GM19372 (cell line): Measurements from ENCODE around the gene OR6Q1.
"Not testable (repeated sequence)": the region's sequence is repeated elsewhere in the genome, so short reads cannot be mapped to it uniquely, and the experiment has no call there.

Experiments
- ATAC-seq: cut with Tn5 transposase; IDR thresholded peaks from one replicate; pipeline ENCODE4 v1.9.1; 2021; ENCODE audit warnings: mild to moderate bottlenecking, low read depth, moderate library complexity; ENCODE audit not compliant: unreplicated experiment

OR6Q1 gene

GRCh38 chr11:58030653-58031052, at the start of gene OR6Q1:
Gene OR6Q1 (plus strand): TSS chr11:58030953. CDS start chr11:58030953, 0 bp downstream.
- no peak for ATAC-seq

- no peak for ATAC-seq
These were observed 49.2 kb upstream of the OR6Q1 start for GRCh38 chr11:57981536-57981935.

- no peak for ATAC-seq
These were observed 48.0 kb upstream of the OR6Q1 start for GRCh38 chr11:57982776-57983175.

- ATAC-seq: no peak
These were observed 47.6 kb upstream of the OR6Q1 start for GRCh38 chr11:57983191-57983590.

DNA sequence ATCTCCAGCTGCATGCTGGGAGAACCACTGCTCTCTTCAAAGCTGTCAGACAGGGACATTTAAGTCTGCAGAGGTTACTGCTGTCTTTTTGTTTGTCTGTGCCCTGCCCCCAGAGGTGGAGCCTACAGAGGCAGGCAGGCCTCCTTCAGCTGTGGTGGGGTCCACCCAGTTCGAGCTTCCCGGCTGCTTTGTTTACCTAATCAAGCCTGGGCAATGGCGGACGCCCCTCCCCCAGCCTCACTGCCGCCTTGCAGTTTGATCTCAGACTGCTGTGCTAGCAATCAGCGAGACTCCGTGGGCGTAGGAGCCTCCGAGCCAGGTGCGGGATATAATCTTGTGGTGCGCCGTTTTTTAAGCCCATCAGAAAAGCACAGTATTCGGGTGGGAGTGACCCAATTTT, 31.2 kb upstream of the OR6Q1 start:
- ATAC-seq: not testable (repeated sequence)

DNA sequence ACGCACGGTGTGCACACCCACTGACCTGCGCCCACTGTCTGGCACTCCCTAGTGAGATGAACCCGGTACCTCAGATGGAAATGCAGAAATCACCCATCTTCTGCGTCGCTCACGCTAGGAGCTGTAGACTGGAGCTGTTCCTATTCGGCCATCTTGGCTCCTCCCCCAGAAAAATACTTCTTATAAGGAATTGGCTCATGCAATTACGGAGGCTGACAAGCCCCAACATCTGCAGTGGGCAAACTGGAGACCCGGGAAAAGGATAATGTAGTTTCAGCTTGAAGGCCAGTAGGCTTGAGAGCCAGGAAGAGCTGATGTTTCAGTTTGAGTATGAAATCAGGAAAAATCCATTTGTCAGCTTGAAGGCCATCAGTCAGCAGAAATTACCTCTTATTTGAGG, 30.7 kb upstream of the OR6Q1 start:
- not testable (repeated sequence) for ATAC-seq

- ATAC-seq: no peak
These were observed 30.1 kb upstream of the OR6Q1 start for GRCh38 chr11:58000699-58001098.

DNA sequence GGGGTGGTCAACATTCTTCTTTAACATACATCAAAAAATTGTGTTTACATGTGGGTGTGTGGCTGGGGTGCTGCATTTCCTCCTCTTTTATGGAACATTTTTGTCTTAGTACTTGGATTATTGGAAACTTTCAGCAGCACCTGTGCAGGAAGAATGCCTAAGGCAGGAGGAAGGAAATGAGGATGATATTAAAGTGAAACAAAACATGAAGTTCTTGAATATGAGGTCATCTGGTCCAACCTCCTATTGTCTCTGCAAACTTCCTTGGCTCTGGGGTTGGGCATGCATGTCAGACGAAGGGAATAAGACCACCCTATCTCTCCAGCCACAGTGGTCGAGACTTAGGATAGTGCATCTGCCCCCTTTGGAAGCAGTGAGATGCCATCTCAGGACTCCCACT, 27.7 kb upstream of the OR6Q1 start:
- ATAC-seq: no peak

DNA sequence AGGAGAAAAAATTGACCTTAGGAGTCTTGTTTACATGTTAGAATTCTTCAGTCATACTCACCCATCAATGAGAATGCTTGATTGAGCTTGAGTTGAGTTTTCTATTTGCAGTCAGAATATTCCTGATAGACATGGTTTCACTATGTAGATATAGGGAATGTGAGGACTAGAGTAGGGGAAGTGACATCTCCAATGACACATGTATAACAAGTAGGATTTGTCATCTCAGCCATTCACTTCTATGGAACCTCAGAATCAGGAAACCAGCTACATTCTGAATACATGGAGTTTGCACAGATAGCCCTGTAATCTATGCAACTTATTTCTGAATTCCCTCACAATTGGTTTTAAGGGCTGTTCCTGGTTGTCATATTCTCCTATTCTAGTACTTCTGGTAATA, 27.2 kb upstream of the OR6Q1 start:
- ATAC-seq: no peak

DNA sequence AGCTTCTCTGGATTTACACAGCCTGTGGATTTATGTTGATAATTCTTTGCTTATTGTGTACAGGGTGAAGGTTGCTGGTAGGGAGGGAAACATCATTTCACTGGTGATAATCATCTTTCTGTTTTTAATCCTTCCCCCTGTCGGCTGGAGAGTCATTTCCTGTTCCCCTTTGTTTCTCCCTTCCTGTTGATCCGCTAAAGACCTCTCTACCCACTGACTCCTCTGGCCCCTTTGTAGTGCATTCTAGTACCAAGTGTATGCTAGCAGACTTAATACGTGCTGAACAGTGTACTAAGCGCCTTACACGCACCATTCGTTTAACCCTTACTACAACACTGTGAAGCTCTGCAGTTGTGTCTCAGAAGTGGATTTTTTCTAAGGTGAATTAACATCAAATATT, 26.1 kb upstream of the OR6Q1 start:
- no peak for ATAC-seq

- no peak for ATAC-seq
These were observed 23.8 kb upstream of the OR6Q1 start for GRCh38 chr11:58006940-58007339.

GRCh38 chr11:58011771-58012170, 19.0 kb upstream of the OR6Q1 start:
- ATAC-seq: no peak

- no peak for ATAC-seq
These were observed 7.3 kb upstream of the OR6Q1 start, which contains the start of gene OR9Q1 for GRCh38 chr11:58023435-58023931. Gene OR9Q1 (plus strand): TSS chr11:58023881. CDS start chr11:58179445, 155,564 bp downstream.

DNA sequence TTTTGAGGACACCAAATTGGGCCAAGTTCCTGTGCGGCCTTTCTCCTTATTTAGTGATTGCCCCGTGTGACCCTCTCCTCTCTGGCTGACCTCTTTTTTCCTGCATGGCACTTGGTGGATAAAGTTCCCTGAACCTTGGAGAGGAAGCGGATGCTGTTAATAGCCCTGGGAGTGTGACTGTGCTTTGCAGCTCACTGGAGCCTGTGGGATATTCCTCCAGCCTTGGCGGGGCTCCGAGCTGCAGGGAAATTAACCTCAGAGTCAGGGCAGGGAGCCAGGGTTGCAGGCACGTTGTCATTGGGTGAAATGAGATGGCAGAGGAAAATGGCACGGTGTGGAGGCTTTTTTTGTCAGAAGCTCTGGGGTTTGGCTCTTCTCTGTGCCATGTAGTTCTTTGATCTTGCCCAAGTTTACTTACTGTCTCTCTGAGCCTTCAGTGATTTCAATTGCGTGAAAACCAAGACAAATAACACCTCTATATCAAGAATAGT, 6.1 kb upstream of the OR6Q1 start:
- no peak for ATAC-seq

GRCh38 chr11:58027341-58027740, 3.4 kb upstream of the OR6Q1 start:
- ATAC-seq: no peak

DNA sequence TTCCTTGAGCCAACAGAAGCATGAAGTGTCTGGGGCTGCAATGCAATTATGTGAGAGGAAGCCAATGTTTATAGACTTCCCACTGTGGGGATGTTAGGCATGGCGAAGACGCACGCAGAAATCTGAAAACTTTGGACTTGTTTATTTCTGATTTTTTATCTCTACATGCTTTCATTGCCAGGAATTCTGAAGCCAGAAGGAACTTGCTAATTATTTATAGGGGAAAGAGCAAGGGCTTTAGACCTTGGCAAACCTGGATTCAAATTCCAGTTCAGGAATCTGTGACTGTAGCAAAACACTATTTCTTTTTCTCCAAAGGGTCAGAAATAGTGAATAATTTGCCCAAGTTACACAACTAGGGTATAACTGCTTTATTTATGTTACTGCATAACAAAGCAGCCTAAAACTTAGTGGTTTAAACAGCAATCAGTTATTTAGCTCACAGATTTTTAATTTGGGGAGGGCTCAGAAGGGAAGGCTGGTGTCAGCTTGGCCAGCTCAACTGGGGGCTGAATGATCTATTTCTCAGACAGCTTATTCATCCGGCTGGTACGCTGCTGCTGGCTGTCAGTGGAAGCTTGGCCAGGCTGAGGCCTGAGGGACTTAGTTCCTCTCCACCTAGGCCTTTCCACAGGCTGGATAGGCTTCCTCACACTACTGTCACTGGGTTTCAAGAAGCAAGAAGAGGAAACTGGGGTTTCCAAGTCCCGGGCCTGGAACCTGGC, 1.9 kb upstream of the OR6Q1 start:
- ATAC-seq: no peak

GRCh38 chr11:58034471-58034870, 3.7 kb downstream of the OR6Q1 start:
- ATAC-seq: no peak

DNA sequence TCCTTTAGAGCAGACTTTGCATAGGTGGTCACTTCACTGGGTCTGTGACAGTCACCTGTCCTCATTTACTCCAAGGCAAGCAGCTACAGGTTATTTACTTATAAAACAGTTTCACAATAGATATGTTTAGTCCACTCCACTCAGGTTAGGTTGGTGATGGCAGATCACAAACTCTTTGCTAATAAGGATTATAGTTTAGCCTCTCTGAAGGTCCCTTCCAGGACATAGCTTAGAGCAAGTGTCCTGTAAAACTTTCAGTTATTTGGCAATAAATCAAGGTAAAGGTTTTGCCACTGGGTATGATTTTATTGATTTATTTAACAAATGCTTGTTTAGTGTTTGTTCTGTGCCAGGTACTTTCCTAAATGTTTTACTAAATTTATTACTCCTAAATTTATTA, 8.8 kb downstream of the OR6Q1 start:
- no peak for ATAC-seq

GRCh38 chr11:58043379-58043778, 12.6 kb downstream of the OR6Q1 start:
- ATAC-seq: no peak

- no peak for ATAC-seq
These were observed 15.5 kb downstream of the OR6Q1 start for GRCh38 chr11:58046231-58046630.

GRCh38 chr11:58047818-58048217, 17.1 kb downstream of the OR6Q1 start:
- ATAC-seq: no peak

DNA sequence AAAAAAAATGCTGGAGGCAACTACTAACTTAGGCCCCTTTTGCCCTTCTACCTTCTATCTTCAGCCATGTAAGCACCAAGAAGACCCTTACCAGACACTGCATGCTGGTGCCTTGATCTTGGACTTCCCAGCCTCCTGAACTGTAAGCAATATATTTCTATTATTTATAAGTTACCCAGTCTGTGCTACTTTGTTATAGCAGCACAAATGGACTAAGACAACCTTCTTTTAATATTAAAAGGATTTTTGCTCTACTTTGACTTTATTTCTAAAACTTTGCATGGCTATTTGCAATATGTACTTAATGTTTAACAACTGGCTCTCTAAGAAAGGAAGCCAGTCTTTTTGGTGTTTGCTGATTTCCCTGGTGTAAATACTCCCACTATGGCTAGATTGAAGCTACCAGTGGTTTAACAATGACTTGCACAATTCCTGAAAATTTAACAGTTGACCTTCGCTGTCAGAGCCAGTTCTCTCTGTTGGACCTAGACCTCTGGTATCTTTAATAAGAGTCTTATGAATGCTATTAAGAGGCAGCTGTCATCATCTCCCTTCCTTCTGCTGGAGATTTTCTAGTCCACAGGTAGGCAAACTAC, 25.2 kb downstream of the OR6Q1 start:
- no peak for ATAC-seq
